ENCODE measurements around the gene CBFB.

Gene CBFB

GRCh38 chr16:67052399-67052798 lies 23.4 kb downstream of the CBFB start:
- no peak for DNase-seq

- no peak for DNase-seq
Observed at GRCh38 chr16:67053767-67054334, 24.9 kb downstream of the CBFB start.

GRCh38 chr16:67054901-67055300 lies 26.0 kb downstream of the CBFB start:
- DNase-seq: no peak

- no peak for DNase-seq
Observed at GRCh38 chr16:67055712-67056487, 27.0 kb downstream of the CBFB start.

GRCh38 chr16:67063008-67063407 lies 34.1 kb downstream of the CBFB start:
- DNase-seq: no peak

GRCh38 chr16:67068212-67068753 lies 39.3 kb downstream of the CBFB start:
- DNase-seq: no peak

- no peak for DNase-seq
Observed at GRCh38 chr16:67071476-67072048, 42.6 kb downstream of the CBFB start.

GRCh38 chr16:67075331-67075730 lies 46.4 kb downstream of the CBFB start:
- DNase-seq: no peak

- DNase-seq: no peak
Observed at GRCh38 chr16:67077871-67078270, 48.9 kb downstream of the CBFB start.

GRCh38 chr16:67082100-67082499 lies 53.2 kb downstream of the CBFB start:
- no peak for DNase-seq

GRCh38 chr16:67082891-67083290 lies 53.9 kb downstream of the CBFB start:
- no peak for DNase-seq

GRCh38 chr16:67084345-67085028 lies 55.5 kb downstream of the CBFB start:
- peak; percentile 40 for DNase-seq

- DNase-seq: no peak
Observed at GRCh38 chr16:67086822-67087221, 57.9 kb downstream of the CBFB start.

GRCh38 chr16:67087291-67087690 lies 58.3 kb downstream of the CBFB start:
- DNase-seq: no peak

- DNase-seq: peak; percentile 29
Observed at GRCh38 chr16:67087803-67088202, 58.9 kb downstream of the CBFB start.

- no peak for DNase-seq
Observed at GRCh38 chr16:67088551-67088950, 59.6 kb downstream of the CBFB start.

GRCh38 chr16:67089101-67089500 lies 60.2 kb downstream of the CBFB start:
- DNase-seq: no peak

GRCh38 chr16:67091906-67092566 lies 63.1 kb downstream of the CBFB start:
- DNase-seq: no peak

GRCh38 chr16:67093098-67093726 lies 64.3 kb downstream of the CBFB start:
- DNase-seq: no peak

- no peak for DNase-seq
Observed at GRCh38 chr16:67098599-67098998, 69.7 kb downstream of the CBFB start.

GRCh38 chr16:67100569-67101310 lies 71.8 kb downstream of the CBFB start:
- no peak for DNase-seq
